RWPE2 (cell line): Measurements from ENCODE around the gene KIAA1217.
A peak's percentile ranks its signal among the peaks of the same experiment; 100 is the strongest.
"Not testable (repeated sequence)": the region's sequence is repeated elsewhere in the genome, so short reads cannot be mapped to it uniquely, and the experiment has no call there.

Experiments
- ATAC-seq: fragments of 200-7000 bp; cut with Tn5 transposase; 3 replicates; pipeline ENCODE4 v1.9.1; 2021; ENCODE audit warnings: low read depth
- DNase-seq: peaks from one replicate; pipeline ENCODE4 v3.0.0-alpha.2; 2020; ENCODE audit warnings: low spot score
- H3K27ac ChIP-seq: fragments of 450-650 bp; 2 replicates; pipeline ENCODE4 v1.5.1; 2017; ENCODE audit warnings: mild to moderate bottlenecking; ENCODE audit not compliant: poor library complexity, severe bottlenecking
- H3K27me3 ChIP-seq: fragments of 250-450 bp; sonication (Bioruptor Pico); 2 replicates; pipeline ENCODE4 v1.5.1; 2021; ENCODE audit warnings: mild to moderate bottlenecking, moderate library complexity; ENCODE audit not compliant: insufficient read depth, poor library complexity, severe bottlenecking
- H3K36me3 ChIP-seq: fragments of 250-450 bp; sonication (Bioruptor Pico); 2 replicates; pipeline ENCODE4 v1.5.1; 2020; ENCODE audit warnings: low read depth, mild to moderate bottlenecking, moderate library complexity
- H3K4me1 ChIP-seq: fragments of 250-450 bp; sonication (Bioruptor Pico); 2 replicates; pipeline ENCODE4 v1.5.1; 2021; ENCODE audit warnings: mild to moderate bottlenecking, moderate library complexity; ENCODE audit not compliant: insufficient read depth, poor library complexity, severe bottlenecking
- H3K4me3 ChIP-seq: fragments of 250-450 bp; sonication (Bioruptor Pico); 2 replicates; pipeline ENCODE4 v1.5.1; 2021; ENCODE audit warnings: mild to moderate bottlenecking, moderate library complexity; ENCODE audit not compliant: severe bottlenecking
- H3K9me3 ChIP-seq: fragments of 250-450 bp; sonication (Bioruptor Pico); 2 replicates; pipeline ENCODE4 v1.5.1; 2021; ENCODE audit warnings: mild to moderate bottlenecking, moderate library complexity; ENCODE audit not compliant: severe bottlenecking
- CTCF ChIP-seq: fragments of 450-650 bp; IDR thresholded peaks from one replicate; pipeline ENCODE4 v1.5.1; 2017; ENCODE audit warnings: mild to moderate bottlenecking, moderate library complexity; ENCODE audit not compliant: poor library complexity, severe bottlenecking

KIAA1217 gene

DNA sequence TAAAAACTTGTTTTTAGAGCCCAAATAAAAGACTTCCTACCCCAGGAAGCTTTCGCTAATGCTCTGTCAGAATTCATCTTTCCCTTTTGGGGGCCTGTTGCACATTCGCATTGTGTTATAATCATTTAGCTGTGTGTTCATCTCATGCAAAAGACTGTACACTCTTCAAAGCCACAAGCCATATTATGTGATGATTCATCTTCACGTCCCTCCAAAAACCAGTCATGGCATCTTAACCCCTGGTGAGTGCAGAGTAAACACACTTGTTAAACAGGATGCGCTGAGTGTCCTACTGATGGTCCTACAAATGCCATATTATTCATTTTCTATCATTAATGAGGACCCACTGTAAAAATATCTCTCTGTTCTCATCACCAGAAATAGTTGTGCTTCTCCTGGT is 235.4 kb downstream of the KIAA1217 start:
- Histone ChIP-seq H3K9me3 (no peaks in the 10 kb centered on the region), H3K4me3 (no peak overlapping the region), H3K4me1 (peaks cover 19% of the 10 kb centered on the region), H3K36me3 (no peaks in the 10 kb centered on the region; the same call in 1 of the 2 replicates), H3K27ac (no peak overlapping the region), H3K27me3 (no peaks in the 10 kb centered on the region)
- TF ChIP-seq CTCF: no peak
- ATAC-seq: peak; percentile 69
- DNase-seq: no peak

GRCh38 chr10:24445958-24446357 is 237.0 kb downstream of the KIAA1217 start:
- DNase-seq, H3K4me3 ChIP-seq, H3K9me3 ChIP-seq, H3K27ac ChIP-seq, H3K27me3 ChIP-seq, ATAC-seq, H3K36me3 ChIP-seq: not testable (repeated sequence)
- H3K4me1 ChIP-seq: peaks cover 23% of the 10 kb centered on the region

DNA sequence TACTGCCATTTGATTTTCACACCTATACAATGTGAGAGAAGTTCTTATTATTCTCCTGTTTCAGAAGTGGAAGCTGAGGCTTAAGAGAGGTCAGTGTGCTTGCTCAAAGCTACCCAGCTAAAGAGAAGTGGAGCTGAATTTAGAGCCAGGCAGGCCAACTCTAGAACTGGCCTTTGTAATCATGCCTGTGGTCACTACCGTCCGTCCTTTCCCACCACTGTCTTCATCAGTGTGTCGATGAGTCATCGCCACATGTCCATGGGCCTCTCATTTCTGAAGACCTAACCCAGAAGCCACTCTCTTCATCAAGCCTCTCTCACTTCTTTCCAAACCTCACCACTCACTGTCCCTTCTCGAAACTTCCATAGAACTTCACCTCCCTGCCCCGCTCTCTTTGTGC is 237.8 kb downstream of the KIAA1217 start:
- Histone ChIP-seq H3K9me3 (no peaks in the 10 kb centered on the region), H3K36me3 (no peaks in the 10 kb centered on the region), H3K4me3 (no peak overlapping the region), H3K27ac (no peak overlapping the region), H3K4me1 (peaks cover 23% of the 10 kb centered on the region), H3K27me3 (no peaks in the 10 kb centered on the region)
- TF ChIP-seq CTCF: no peak
- ATAC-seq (no peak), DNase-seq (no peak)

DNA sequence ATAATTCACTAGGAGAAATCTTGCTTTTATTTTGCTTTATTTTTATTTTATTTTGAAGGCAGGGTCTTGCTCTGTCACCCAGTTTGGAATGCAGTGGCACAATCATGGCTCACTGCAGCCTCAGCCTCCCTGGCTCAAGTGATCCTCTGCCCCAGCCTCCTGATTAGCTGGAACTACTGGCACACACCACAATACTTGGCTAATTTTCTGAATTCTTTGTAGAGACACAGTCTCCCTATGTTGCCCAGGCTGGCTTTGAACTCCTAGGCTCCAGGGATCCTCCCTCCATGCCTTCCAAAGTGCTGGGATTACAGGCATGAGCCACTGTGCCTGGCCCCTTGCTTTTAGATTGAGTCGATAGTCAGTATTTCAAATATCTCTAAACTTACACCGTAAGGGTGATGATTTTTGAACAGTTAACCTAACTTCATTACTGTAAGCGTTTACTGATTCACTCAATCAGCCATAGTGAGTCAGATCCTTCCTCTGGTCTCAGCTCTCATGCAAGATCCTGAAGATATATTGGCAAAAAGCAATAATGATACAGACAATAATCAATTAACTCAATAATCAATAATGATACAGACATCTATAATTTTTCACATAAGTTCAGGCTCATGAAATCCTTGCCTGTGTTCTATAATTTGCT is 239.5 kb downstream of the KIAA1217 start:
- DNase-seq: no peak
- no peaks in the 10 kb centered on the region for H3K36me3 ChIP-seq
- no peak overlapping the region for H3K4me3 ChIP-seq
- no peaks in the 10 kb centered on the region for H3K9me3 ChIP-seq
- 0 out of 3 replicates have a peak, but pooled peaks have one; percentile 31 for ATAC-seq
- no peaks in the 10 kb centered on the region for H3K27me3 ChIP-seq
- TF ChIP-seq CTCF: no peak
- peaks cover 23% of the 10 kb centered on the region for H3K4me1 ChIP-seq
- H3K27ac ChIP-seq: no peak overlapping the region

- peaks cover 21% of the 10 kb centered on the region for H3K4me1 ChIP-seq
- no peaks in the 10 kb centered on the region for H3K9me3 ChIP-seq
- peak overlapping the region; percentile 19 for H3K27ac ChIP-seq
- ATAC-seq: peak; percentile 25; the same call in 1 of the 3 replicates
- H3K4me3 ChIP-seq: no peak overlapping the region
- no peaks in the 10 kb centered on the region for H3K36me3 ChIP-seq
- DNase-seq: no peak
- no peaks in the 10 kb centered on the region for H3K27me3 ChIP-seq
- no peak for TF ChIP-seq CTCF
These were observed 240.4 kb downstream of the KIAA1217 start for GRCh38 chr10:24449321-24449740.
